Colonic mucosa (tissue), 4 donors: ENCODE measurements around the gene DCX. TPM values are rescaled to one million over a fixed set of nuclear protein-coding genes. Genes with fewer than 3 reads are reported as not detected.
"Not testable (repeated sequence)": the region's sequence is repeated elsewhere in the genome, so short reads cannot be mapped to it uniquely, and the experiment has no call there.

ENCODE experiments used
- DNase-seq: peaks from one replicate; pipeline ENCODE4 v3.0.0-alpha.2; 2020
- H3K27ac ChIP-seq: fragments of 200-600 bp; one replicate; pipeline ENCODE4 v1.8.0; 2021
- H3K27me3 ChIP-seq: fragments of 200-600 bp; one replicate; pipeline ENCODE4 v1.8.0; 2021
- H3K36me3 ChIP-seq: fragments of 200-600 bp; one replicate; pipeline ENCODE4 v1.8.0; 2021
- H3K4me1 ChIP-seq: fragments of 200-600 bp; one replicate; pipeline ENCODE4 v1.8.0; 2021; ENCODE audit warnings: mild to moderate bottlenecking
- H3K4me3 ChIP-seq: fragments of 200-600 bp; one replicate; pipeline ENCODE4 v1.8.0; 2021
- H3K9ac ChIP-seq, 2 donors: one replicate each; pipeline ENCODE4 v1.7.0; 2013; ENCODE audit warnings: control low read depth in 2 of 2, low read depth in 2 of 2, low read length in 2 of 2
- H3K9me3 ChIP-seq: fragments of 200-600 bp; one replicate; pipeline ENCODE4 v1.8.0; 2021
- CTCF ChIP-seq: fragments of 200-600 bp; IDR thresholded peaks from one replicate; pipeline ENCODE4 v1.8.0; 2022; ENCODE audit warnings: antibody characterized with exemption, mild to moderate bottlenecking
- intact Hi-C: fragments of 100-400 bp; cut with DNase I; formaldehyde crosslinking; loops from one replicate; pipeline ENCODE4 v1.14.1; 2022
- total RNA-seq, 2 donors: library from RNA; stranded (reverse); fragmentation: NEBNext Ultra II Directional in 1 of 2; extraction: Animal tissue kit (Norgen Biotek cat#: 25700) in 1 of 2; gene quantifications; one replicate each; pipeline ENCODE4 v1.2.1, GENCODE V29; 2021
- donor health status: healthy.
- donor health status: DM: no; HTN: no; CAD: no.
- donor health status: DM: no; HTN: no; CAD: no.

DCX gene
- total RNA-seq, 2 donors from 2014 or later = 0.11 to 0.40 TPM

GRCh38 chrX:111349934-111350333 lies 62.1 kb downstream of the DCX start:
- Histone ChIP-seq H3K4me1 (no peaks in the 10 kb centered on the region), H3K27ac (no peak overlapping the region), H3K27me3 (no peaks in the 10 kb centered on the region), H3K9me3 (no peaks in the 10 kb centered on the region), H3K4me3 (no peak overlapping the region), H3K36me3 (no peaks in the 10 kb centered on the region), H3K9ac (no peak overlapping the region)
- no peak for DNase-seq
- intact Hi-C loops = no loop called here
- TF ChIP-seq CTCF = no peak

- no peak for DNase-seq
- intact Hi-C loops = no loop called here
Observed at GRCh38 chrX:111349101-111349500, 62.9 kb downstream of the DCX start.

GRCh38 chrX:111348429-111348828 lies 63.6 kb downstream of the DCX start:
- TF ChIP-seq CTCF = no peak
- no peak overlapping the region for H3K9ac ChIP-seq
- H3K9me3 ChIP-seq = no peaks in the 10 kb centered on the region
- H3K4me1 ChIP-seq = no peaks in the 10 kb centered on the region
- DNase-seq = no peak
- no peak overlapping the region for H3K27ac ChIP-seq
- no peak overlapping the region for H3K4me3 ChIP-seq
- H3K27me3 ChIP-seq = no peaks in the 10 kb centered on the region
- no peaks in the 10 kb centered on the region for H3K36me3 ChIP-seq
- intact Hi-C loops = no loop called here

More at GRCh38 chrX:111349101-111349500, 62.9 kb downstream of the DCX start:
- Histone ChIP-seq H3K9me3 (no peaks in the 10 kb centered on the region), H3K9ac (no peak overlapping the region), H3K36me3 (no peaks in the 10 kb centered on the region), H3K4me1 (no peaks in the 10 kb centered on the region), H3K27me3 (no peaks in the 10 kb centered on the region), H3K4me3 (no peak overlapping the region), H3K27ac (no peak overlapping the region)
- TF ChIP-seq CTCF = no peak

- H3K4me1 ChIP-seq, H3K27ac ChIP-seq, H3K9me3 ChIP-seq, H3K27me3 ChIP-seq, DNase-seq, H3K9ac ChIP-seq, H3K36me3 ChIP-seq, H3K4me3 ChIP-seq, intact Hi-C loops: not testable (repeated sequence)
Observed at GRCh38 chrX:111346150-111346549, 65.8 kb downstream of the DCX start.

GRCh38 chrX:111340054-111340453 lies 71.9 kb downstream of the DCX start:
- H3K27ac ChIP-seq = no peak overlapping the region
- no peaks in the 10 kb centered on the region for H3K9me3 ChIP-seq
- H3K4me1 ChIP-seq = no peaks in the 10 kb centered on the region
- no peak for DNase-seq
- intact Hi-C loops = no loop called here
- TF ChIP-seq CTCF = no peak
- H3K9ac ChIP-seq = no peak overlapping the region
- no peaks in the 10 kb centered on the region for H3K36me3 ChIP-seq
- H3K27me3 ChIP-seq = peaks cover 3% of the 10 kb centered on the region
- H3K4me3 ChIP-seq = no peak overlapping the region

GRCh38 chrX:111339212-111339611 lies 72.8 kb downstream of the DCX start:
- H3K27me3 ChIP-seq = peaks cover 3% of the 10 kb centered on the region
- intact Hi-C loops = no loop called here
- no peak overlapping the region for H3K9ac ChIP-seq
- no peak for DNase-seq
- H3K27ac ChIP-seq = no peak overlapping the region
- no peaks in the 10 kb centered on the region for H3K36me3 ChIP-seq
- H3K9me3 ChIP-seq = no peaks in the 10 kb centered on the region
- no peak for TF ChIP-seq CTCF
- no peaks in the 10 kb centered on the region for H3K4me1 ChIP-seq
- no peak overlapping the region for H3K4me3 ChIP-seq
